HEK293 (cell line): ENCODE results near the gene LAYN.

ENCODE experiments used
- CTCF ChIA-PET: fragments of 350-600 bp; formaldehyde crosslinking; extraction: SDS; loops from one replicate; lab custom pipeline; 2021; ENCODE audit warnings: antibody characterized with exemption; lab: Yijun Ruan, JAX
- POLR2A ChIA-PET: fragments of 300-600 bp; formaldehyde crosslinking; extraction: SDS; loops from one replicate; lab custom pipeline; 2020; ENCODE audit warnings: antibody characterized with exemption, inconsistent platforms; lab: Yijun Ruan, JAX
- H3K27ac ChIP-seq: fragments of 200-500 bp; sonication (Bioruptor generic); 2 replicates; pipeline ENCODE4 v1.5.1; 2014; ENCODE audit warnings: low read depth, low read length, control low read depth, inconsistent platforms; ENCODE audit errors: extremely low read depth
- H3K36me3 ChIP-seq, 2 experiments: fragments of 200-500 bp in 1 of 2; sonication (Bioruptor generic) in 1 of 2; 1 replicate in 1 of 2; 2 replicates in 1 of 2; pipeline ENCODE4 v1.5.1; 2014 to 2017; ENCODE audit warnings: inconsistent platforms in 2 of 2, low read length in 2 of 2; ENCODE audit not compliant: control insufficient read depth in 2 of 2, insufficient read depth in 1 of 2
- H3K4me1 ChIP-seq: fragments of 200-500 bp; sonication (Bioruptor generic); 2 replicates; pipeline ENCODE4 v1.5.1; 2014; ENCODE audit warnings: mild to moderate bottlenecking, low read length, inconsistent platforms; ENCODE audit not compliant: control insufficient read depth, insufficient read depth
- H3K4me3 ChIP-seq: 2 replicates; pipeline ENCODE4 v1.5.1; 2011; ENCODE audit warnings: low read depth, mild to moderate bottlenecking, control low read depth, low read length, moderate library complexity
- H3K9me3 ChIP-seq: fragments of 200-500 bp; sonication (Bioruptor generic); 2 replicates; pipeline ENCODE4 v1.5.1; 2014; ENCODE audit warnings: low read depth, low read length, inconsistent platforms; ENCODE audit not compliant: control insufficient read depth, insufficient read depth
- EGR2 ChIP-seq: fragments of 450-650 bp; formaldehyde crosslinking; IDR thresholded peaks from 2 replicates; pipeline ENCODE4 v1.5.1; 2016; ENCODE audit warnings: low read depth, missing biosample characterization, missing genetic modification characterization
- GLI4 ChIP-seq: fragments of 450-650 bp; formaldehyde crosslinking; IDR thresholded peaks from 2 replicates; pipeline ENCODE4 v1.5.1; 2016; ENCODE audit warnings: missing biosample characterization, missing genetic modification characterization
- KLF10 ChIP-seq: fragments of 450-650 bp; IDR thresholded peaks from 2 replicates; pipeline ENCODE4 v1.5.1; 2018; ENCODE audit warnings: missing biosample characterization, mild to moderate bottlenecking, missing genetic modification characterization
- MEIS1 ChIP-seq: sonication (generic); formaldehyde crosslinking; IDR thresholded peaks from 2 replicates; pipeline ENCODE4 v1.8.1; 2022; ENCODE audit warnings: missing genetic modification reagents, mild to moderate bottlenecking, borderline replicate concordance
- WT1 ChIP-seq: fragments of 450-650 bp; formaldehyde crosslinking; IDR thresholded peaks from 2 replicates; pipeline ENCODE4 v1.5.1; 2016; ENCODE audit warnings: missing biosample characterization, missing genetic modification characterization
- ZBTB21 ChIP-seq: fragments of 450-650 bp; formaldehyde crosslinking; IDR thresholded peaks from 2 replicates; pipeline ENCODE4 v1.5.1; 2017; ENCODE audit warnings: missing biosample characterization, missing genetic modification characterization
- ZNF138 ChIP-seq: fragments of 450-650 bp; formaldehyde crosslinking; IDR thresholded peaks from 2 replicates; pipeline ENCODE4 v1.5.1; 2016; ENCODE audit warnings: missing biosample characterization, missing genetic modification characterization, borderline replicate concordance
- ZNF202 ChIP-seq: fragments of 450-650 bp; formaldehyde crosslinking; IDR thresholded peaks from 2 replicates; pipeline ENCODE4 v1.5.1; 2016; ENCODE audit warnings: missing biosample characterization, missing genetic modification characterization, borderline replicate concordance
- ZNF211 ChIP-seq: fragments of 450-650 bp; formaldehyde crosslinking; IDR thresholded peaks from 2 replicates; pipeline ENCODE4 v1.5.1; 2016; ENCODE audit warnings: low read depth, missing biosample characterization, missing genetic modification characterization
- ZNF23 ChIP-seq: fragments of 450-650 bp; formaldehyde crosslinking; IDR thresholded peaks from 2 replicates; pipeline ENCODE4 v1.5.1; 2016; ENCODE audit warnings: missing biosample characterization, missing genetic modification characterization, borderline replicate concordance
- ZNF394 ChIP-seq: fragments of 450-650 bp; formaldehyde crosslinking; IDR thresholded peaks from 2 replicates; pipeline ENCODE4 v1.5.1; 2016; ENCODE audit warnings: missing biosample characterization, missing genetic modification characterization, mild to moderate bottlenecking, moderate library complexity, borderline replicate concordance
- TF ChIP-seq, protein P1 (sequence below): fragments of 450-650 bp; formaldehyde crosslinking; conservative IDR thresholded peaks from 2 replicates; pipeline ENCODE4 v1.5.1; 2016; ENCODE audit warnings: low read depth, missing biosample characterization, missing genetic modification characterization
- TF ChIP-seq, protein P2 (sequence below): fragments of 450-650 bp; formaldehyde crosslinking; IDR thresholded peaks from 2 replicates; pipeline ENCODE4 v1.5.1; 2016; ENCODE audit warnings: missing biosample characterization, missing genetic modification characterization

LAYN gene

DNA sequence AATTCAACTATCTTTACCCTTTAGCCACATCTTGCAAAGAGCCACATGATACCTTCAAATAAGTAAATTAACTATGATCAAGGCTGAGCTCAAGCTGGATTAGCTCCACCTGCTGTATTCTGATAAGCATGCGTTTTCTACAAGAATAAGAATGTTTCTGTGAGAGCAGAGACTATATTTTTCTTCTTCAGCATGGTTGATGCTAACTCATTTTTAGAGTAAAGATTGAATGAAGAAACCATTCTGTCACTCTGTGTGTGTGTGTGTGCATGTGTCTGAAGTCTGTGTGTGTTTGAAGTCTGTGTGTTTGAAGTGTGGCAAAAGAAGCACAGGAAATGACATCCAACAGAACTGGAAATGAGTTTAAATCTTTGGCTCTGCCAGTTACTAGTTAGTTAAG, 12.0 kb upstream of the LAYN start:
- ChIA-PET POLR2A (no interaction called here), CTCF (interaction anchor here (0.8 kb wide), 1 partner anchor 73 kb away, joined by 4 read pairs; no protein-coding TSS in a partner anchor)
- TF ChIP-seq ZNF394 (no peak), ZNF211 (no peak), EGR2 (tag by site-specific recombination) (no peak), KLF10 (tag by site-specific recombination) (no peak), ZNF202 (tag by site-specific recombination) (no peak)
- Histone ChIP-seq H3K36me3 (no peaks in the 10 kb centered on the region), H3K4me1 (no peaks in the 10 kb centered on the region), H3K4me3 (no peak overlapping the region), H3K9me3 (no peaks in the 10 kb centered on the region), H3K27ac (no peak overlapping the region)

DNA sequence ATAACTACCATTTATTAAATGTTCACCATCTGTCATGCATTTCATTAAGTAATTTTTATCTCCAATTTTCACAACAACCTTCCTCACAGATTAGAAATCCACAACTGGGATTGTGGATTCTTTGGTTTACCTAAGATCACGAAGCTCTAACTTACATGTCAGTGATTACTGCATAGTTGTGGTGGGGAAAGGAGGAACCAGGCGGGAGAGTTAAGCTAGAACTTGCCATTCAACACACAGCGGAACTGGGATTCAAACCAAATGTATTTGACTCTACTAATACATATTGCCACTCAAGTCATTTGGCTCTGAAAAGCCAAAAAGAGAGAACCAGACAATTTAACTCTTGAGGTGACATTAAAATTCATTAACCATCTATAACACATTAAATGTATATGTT, 10.4 kb upstream of the LAYN start:
- Histone ChIP-seq H3K9me3 (no peaks in the 10 kb centered on the region), H3K4me1 (no peaks in the 10 kb centered on the region), H3K27ac (no peak overlapping the region), H3K36me3 (no peaks in the 10 kb centered on the region), H3K4me3 (no peak overlapping the region)
- TF ChIP-seq ZNF138 (no peak), MEIS1 (CRISPR knock-in tag) (no peak), GLI4 (tag by site-specific recombination) (no peak), ZBTB21 (tag by site-specific recombination) (no peak)
- CTCF ChIA-PET = no interaction called here
- POLR2A ChIA-PET = no interaction called here

DNA sequence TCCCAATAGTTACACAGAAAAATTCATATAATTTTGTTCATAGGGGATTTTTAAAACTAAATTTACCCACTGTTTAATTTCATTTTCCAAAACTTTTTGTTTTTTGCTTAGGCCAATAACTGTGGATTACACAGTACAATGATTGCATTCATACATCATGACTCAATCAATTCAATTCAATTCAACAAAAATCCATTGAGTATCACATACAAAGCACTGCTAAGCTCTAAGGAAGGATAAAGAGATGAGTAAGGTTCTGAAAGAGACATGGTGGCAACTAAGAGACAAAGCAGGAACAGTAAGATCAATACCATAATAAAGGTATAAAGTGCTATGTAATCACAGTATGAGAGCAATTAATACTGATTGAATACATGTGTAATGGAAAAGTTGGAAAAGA, 9.4 kb upstream of the LAYN start:
- TF ChIP-seq ZNF23 (tag by site-specific recombination) (no peak), WT1 (no peak)
- TF ChIP-seq, protein P1, sequence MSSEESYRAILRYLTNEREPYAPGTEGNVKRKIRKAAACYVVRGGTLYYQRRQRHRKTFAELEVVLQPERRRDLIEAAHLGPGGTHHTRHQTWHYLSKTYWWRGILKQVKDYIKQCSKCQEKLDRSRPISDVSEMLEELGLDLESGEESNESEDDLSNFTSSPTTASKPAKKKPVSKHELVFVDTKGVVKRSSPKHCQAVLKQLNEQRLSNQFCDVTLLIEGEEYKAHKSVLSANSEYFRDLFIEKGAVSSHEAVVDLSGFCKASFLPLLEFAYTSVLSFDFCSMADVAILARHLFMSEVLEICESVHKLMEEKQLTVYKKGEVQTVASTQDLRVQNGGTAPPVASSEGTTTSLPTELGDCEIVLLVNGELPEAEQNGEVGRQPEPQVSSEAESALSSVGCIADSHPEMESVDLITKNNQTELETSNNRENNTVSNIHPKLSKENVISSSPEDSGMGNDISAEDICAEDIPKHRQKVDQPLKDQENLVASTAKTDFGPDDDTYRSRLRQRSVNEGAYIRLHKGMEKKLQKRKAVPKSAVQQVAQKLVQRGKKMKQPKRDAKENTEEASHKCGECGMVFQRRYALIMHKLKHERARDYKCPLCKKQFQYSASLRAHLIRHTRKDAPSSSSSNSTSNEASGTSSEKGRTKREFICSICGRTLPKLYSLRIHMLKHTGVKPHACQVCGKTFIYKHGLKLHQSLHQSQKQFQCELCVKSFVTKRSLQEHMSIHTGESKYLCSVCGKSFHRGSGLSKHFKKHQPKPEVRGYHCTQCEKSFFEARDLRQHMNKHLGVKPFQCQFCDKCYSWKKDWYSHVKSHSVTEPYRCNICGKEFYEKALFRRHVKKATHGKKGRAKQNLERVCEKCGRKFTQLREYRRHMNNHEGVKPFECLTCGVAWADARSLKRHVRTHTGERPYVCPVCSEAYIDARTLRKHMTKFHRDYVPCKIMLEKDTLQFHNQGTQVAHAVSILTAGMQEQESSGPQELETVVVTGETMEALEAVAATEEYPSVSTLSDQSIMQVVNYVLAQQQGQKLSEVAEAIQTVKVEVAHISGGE (tag by site-specific recombination) = no peak
- TF ChIP-seq, protein P2, sequence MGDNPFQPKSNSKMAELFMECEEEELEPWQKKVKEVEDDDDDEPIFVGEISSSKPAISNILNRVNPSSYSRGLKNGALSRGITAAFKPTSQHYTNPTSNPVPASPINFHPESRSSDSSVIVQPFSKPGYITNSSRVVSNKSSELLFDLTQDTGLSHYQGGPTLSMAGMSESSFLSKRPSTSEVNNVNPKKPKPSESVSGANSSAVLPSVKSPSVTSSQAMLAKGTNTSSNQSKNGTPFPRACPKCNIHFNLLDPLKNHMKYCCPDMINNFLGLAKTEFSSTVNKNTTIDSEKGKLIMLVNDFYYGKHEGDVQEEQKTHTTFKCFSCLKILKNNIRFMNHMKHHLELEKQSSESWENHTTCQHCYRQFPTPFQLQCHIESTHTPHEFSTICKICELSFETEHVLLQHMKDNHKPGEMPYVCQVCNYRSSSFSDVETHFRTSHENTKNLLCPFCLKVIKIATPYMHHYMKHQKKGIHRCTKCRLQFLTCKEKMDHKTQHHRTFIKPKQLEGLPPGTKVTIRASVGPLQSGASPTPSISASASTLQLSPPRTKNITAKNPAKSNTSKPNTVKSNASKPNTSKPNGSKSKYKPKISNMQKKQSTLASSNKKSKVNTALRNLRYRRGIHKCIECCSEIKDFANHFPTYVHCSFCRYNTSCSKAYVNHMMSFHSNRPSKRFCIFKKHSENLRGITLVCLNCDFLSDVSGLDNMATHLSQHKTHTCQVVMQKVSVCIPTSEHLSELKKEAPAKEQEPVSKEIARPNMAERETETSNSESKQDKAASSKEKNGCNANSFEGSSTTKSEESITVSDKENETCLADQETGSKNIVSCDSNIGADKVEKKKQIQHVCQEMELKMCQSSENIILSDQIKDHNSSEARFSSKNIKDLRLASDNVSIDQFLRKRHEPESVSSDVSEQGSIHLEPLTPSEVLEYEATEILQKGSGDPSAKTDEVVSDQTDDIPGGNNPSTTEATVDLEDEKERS (tag by site-specific recombination) = no peak
- Histone ChIP-seq H3K4me3 (no peak overlapping the region), H3K4me1 (no peaks in the 10 kb centered on the region), H3K9me3 (no peaks in the 10 kb centered on the region), H3K36me3 (no peaks in the 10 kb centered on the region), H3K27ac (no peak overlapping the region)
- ChIA-PET CTCF (no interaction called here), POLR2A (no interaction called here)
